B cell (primary cell): ENCODE data around the gene THADA. TPM values are rescaled to one million over a fixed set of nuclear protein-coding genes. Genes with fewer than 3 reads are reported as not detected.

Experiments used
- ATAC-seq: fragments of 200-7000 bp; cut with Tn5 transposase; one replicate; pipeline ENCODE4 v1.10.0; 2021; ENCODE audit warnings: low read depth, mild to moderate bottlenecking, moderate number of reproducible peaks, moderate library complexity
- CTCF ChIA-PET: fragments of 350-600 bp; sonication (Branson Sonifier 250); formaldehyde crosslinking; loops from one replicate; lab custom pipeline; 2021; ENCODE audit warnings: antibody characterized with exemption, inconsistent platforms; lab: Charles Lee
- POLR2A ChIA-PET: fragments of 350-600 bp; sonication (Branson Sonifier 250); formaldehyde crosslinking; loops from one replicate; lab custom pipeline; 2021; ENCODE audit warnings: antibody characterized with exemption; lab: Charles Lee
- DNase-seq: peaks from one replicate; pipeline ENCODE4 v3.0.0; 2013
- H2AFZ ChIP-seq: 2 replicates; pipeline ENCODE4 v1.6.1; 2012; ENCODE audit warnings: mild to moderate bottlenecking, low read depth, low read length; ENCODE audit not compliant: insufficient read depth, poor library complexity, severe bottlenecking
- H3K27ac ChIP-seq, 2 donors: 1 replicate in 1 of 2; 2 replicates in 1 of 2; pipeline ENCODE4 v1.5.1; 2012 to 2013; ENCODE audit warnings: low read length in 2 of 2, mild to moderate bottlenecking in 2 of 2, moderate library complexity in 1 of 2
- H3K27me3 ChIP-seq, 4 experiments: fragments of 200-600 bp in 1 of 4; sonication (generic) in 1 of 4; replicated peaks in 1 of 4; 1 replicate in 2 of 4; 2 replicates in 2 of 4; pipeline versions ENCODE4 v1.6.1 to v1.7.0; 2013 to 2016; ENCODE audit warnings: low read length in 3 of 4, mild to moderate bottlenecking in 2 of 4, mixed read lengths in 1 of 4, moderate library complexity in 1 of 4; ENCODE audit not compliant: insufficient read depth in 4 of 4, control insufficient read depth in 3 of 4; ENCODE audit errors: control extremely low read depth in 1 of 4
- H3K36me3 ChIP-seq, 2 experiments: replicated peaks in 1 of 2; 1 replicate in 1 of 2; 2 replicates in 1 of 2; pipeline versions ENCODE4 v1.6.1 to v1.7.1; 2013; ENCODE audit warnings: low read length in 1 of 2; ENCODE audit not compliant: insufficient read depth in 2 of 2, control insufficient read depth in 1 of 2; ENCODE audit errors: control extremely low read depth in 1 of 2, extremely low read depth in 1 of 2
- H3K4me1 ChIP-seq, 2 donors: fragments of 200-600 bp in 1 of 2; sonication (generic) in 1 of 2; 1 replicate in 1 of 2; 2 replicates in 1 of 2; pipeline versions ENCODE4 v1.5.1 to v1.6.1; 2013 to 2017; ENCODE audit warnings: low read length in 2 of 2; ENCODE audit not compliant: control insufficient read depth in 2 of 2, insufficient read depth in 2 of 2
- H3K4me2 ChIP-seq: replicated peaks from 2 replicates; pipeline ENCODE3; 2012; ENCODE audit warnings: mild to moderate bottlenecking, low read depth, low read length; ENCODE audit not compliant: poor library complexity, severe bottlenecking
- H3K4me3 ChIP-seq, 5 experiments: fragments of 200-600 bp in 1 of 5; sonication (generic) in 1 of 5; 1 replicate in 3 of 5; 2 replicates in 2 of 5; pipeline versions ENCODE4 v1.5.1 to v1.7.0; 2011 to 2016; ENCODE audit warnings: low read length in 4 of 5, mild to moderate bottlenecking in 4 of 5, low read depth in 2 of 5, control low read depth in 1 of 5, moderate library complexity in 1 of 5; ENCODE audit not compliant: insufficient read depth in 1 of 5; ENCODE audit errors: control extremely low read depth in 1 of 5, extremely low read depth in 1 of 5
- H3K79me2 ChIP-seq: fragments of 200-600 bp; sonication (generic); one replicate; pipeline ENCODE4 v1.6.0; 2016; ENCODE audit warnings: low read length; ENCODE audit not compliant: control insufficient read depth, insufficient read depth
- H3K9ac ChIP-seq: fragments of 200-600 bp; sonication (generic); 2 replicates; pipeline ENCODE4 v1.6.1; 2017; ENCODE audit warnings: mild to moderate bottlenecking, low read length, moderate library complexity
- H3K9me3 ChIP-seq, 3 donors: one replicate each; pipeline versions ENCODE4 v1.6.1 to v1.7.1; 2013; ENCODE audit warnings: low read length in 2 of 3; ENCODE audit not compliant: control insufficient read depth in 2 of 3, insufficient read depth in 1 of 3; ENCODE audit errors: control extremely low read depth in 1 of 3
- H4K20me1 ChIP-seq: 2 replicates; pipeline ENCODE4 v1.6.0; 2012; ENCODE audit warnings: mild to moderate bottlenecking, low read length; ENCODE audit not compliant: insufficient read depth, control insufficient read depth, poor library complexity, severe bottlenecking
- H3K27ac Mint-ChIP-seq: one replicate; pipeline ENCODE4 v1.8.0; 2021; ENCODE audit warnings: mixed read lengths
- H3K27me3 Mint-ChIP-seq: one replicate; pipeline ENCODE4 v1.8.0; 2021; ENCODE audit warnings: mixed read lengths
- H3K4me1 Mint-ChIP-seq: one replicate; pipeline ENCODE4 v1.8.0; 2021; ENCODE audit warnings: mixed read lengths
- H3K4me3 Mint-ChIP-seq: one replicate; pipeline ENCODE4 v1.8.0; 2021; ENCODE audit warnings: mixed read lengths
- H3K9me3 Mint-ChIP-seq: one replicate; pipeline ENCODE4 v1.8.0; 2022; ENCODE audit warnings: mixed read lengths; ENCODE audit not compliant: insufficient read depth
- EZH2 ChIP-seq: IDR thresholded peaks from 2 replicates; pipeline ENCODE4 v1.6.1; 2012; ENCODE audit warnings: borderline replicate concordance, low read depth, mild to moderate bottlenecking, moderate library complexity, low read length; ENCODE audit not compliant: insufficient read depth, poor library complexity, severe bottlenecking
- WGBS: methylation state at CpG from one replicate; pipeline ENCODE4 v1.1.5; 2013; ENCODE audit warnings: missing lambda C conversion rate; ENCODE audit not compliant: insufficient coverage; 5-methylcytosine and 5-hydroxymethylcytosine counted together
- intact Hi-C: fragments of 100-400 bp; cut with micrococcal nuclease; formaldehyde crosslinking; loops from one replicate; pipeline ENCODE4 v1.10.0; 2022
- polyA plus RNA-seq: library from polyadenylated mRNA; depleted of rRNA; stranded (reverse); fragments of >200 nt; gene quantifications from 2 replicates; pipeline ENCODE4 v1.2.3, GENCODE V29; 2012
- total RNA-seq, 2 donors: library from RNA; stranded (reverse); fragments of 120-200 nt in 1 of 2; gene quantifications; 1 replicate in 1 of 2; 2 replicates in 1 of 2; pipeline versions ENCODE4 v1.2.3 to v1.2.4, GENCODE V29; 2013 to 2022
- TF ChIP-seq, protein P1 (sequence below): fragments of 200-600 bp; IDR thresholded peaks from one replicate; pipeline ENCODE4 v1.8.0; 2022; ENCODE audit warnings: antibody characterized with exemption, mild to moderate bottlenecking

Gene THADA
- total and polyA plus RNA-seq, 2 donors (not counting 1 experiment from before 2014, with no cell fraction given) = 17.6 to 48.5 TPM

DNA sequence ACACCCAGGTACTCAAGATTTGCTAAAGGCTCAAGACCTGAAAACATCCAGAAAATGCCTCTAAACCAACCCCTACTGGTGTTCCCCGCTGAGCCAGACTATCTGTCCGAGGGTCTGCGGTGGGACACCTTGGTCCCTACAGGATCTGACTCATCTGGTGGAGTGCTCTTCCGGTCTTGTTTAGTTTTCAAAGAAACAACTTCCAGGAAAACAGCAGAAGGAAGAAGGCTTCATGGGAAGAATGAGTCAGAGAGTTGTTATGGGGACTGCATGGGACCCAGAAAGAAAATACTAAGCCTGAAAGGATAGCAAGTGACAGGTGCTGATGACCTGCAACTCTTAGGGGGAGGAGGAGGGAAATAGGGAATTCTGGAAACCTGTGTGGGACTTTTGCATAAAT, 410.7 kb downstream of the THADA start:
- WGBS = 100% methylated on average over 4 of the region's 4 CpGs
- ChIA-PET POLR2A (no interaction called here), CTCF (no interaction called here)
- Histone ChIP-seq H3K4me3 (no peak overlapping the region), H3K27ac (no peak overlapping the region), H4K20me1 (no peaks in the 10 kb centered on the region), H2AFZ (no peak overlapping the region), H3K27me3 (no peaks in the 10 kb centered on the region), H3K4me1 (no peaks in the 10 kb centered on the region), H3K9me3 (no peaks in the 10 kb centered on the region), H3K36me3 (no peaks in the 10 kb centered on the region), H3K9ac (no peak overlapping the region), H3K4me2 (no peak overlapping the region), H3K79me2 (no peaks in the 10 kb centered on the region)
- no peak for TF ChIP-seq EZH2
- TF ChIP-seq, protein P1, sequence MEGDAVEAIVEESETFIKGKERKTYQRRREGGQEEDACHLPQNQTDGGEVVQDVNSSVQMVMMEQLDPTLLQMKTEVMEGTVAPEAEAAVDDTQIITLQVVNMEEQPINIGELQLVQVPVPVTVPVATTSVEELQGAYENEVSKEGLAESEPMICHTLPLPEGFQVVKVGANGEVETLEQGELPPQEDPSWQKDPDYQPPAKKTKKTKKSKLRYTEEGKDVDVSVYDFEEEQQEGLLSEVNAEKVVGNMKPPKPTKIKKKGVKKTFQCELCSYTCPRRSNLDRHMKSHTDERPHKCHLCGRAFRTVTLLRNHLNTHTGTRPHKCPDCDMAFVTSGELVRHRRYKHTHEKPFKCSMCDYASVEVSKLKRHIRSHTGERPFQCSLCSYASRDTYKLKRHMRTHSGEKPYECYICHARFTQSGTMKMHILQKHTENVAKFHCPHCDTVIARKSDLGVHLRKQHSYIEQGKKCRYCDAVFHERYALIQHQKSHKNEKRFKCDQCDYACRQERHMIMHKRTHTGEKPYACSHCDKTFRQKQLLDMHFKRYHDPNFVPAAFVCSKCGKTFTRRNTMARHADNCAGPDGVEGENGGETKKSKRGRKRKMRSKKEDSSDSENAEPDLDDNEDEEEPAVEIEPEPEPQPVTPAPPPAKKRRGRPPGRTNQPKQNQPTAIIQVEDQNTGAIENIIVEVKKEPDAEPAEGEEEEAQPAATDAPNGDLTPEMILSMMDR = no peak
- Mint-ChIP-seq H3K4me1 (peaks cover 12% of the 10 kb centered on the region), H3K4me3 (no peak overlapping the region), H3K27me3 (no peaks in the 10 kb centered on the region), H3K27ac (peak overlapping the region; percentile 10), H3K9me3 (no peaks in the 10 kb centered on the region)
- no peak for ATAC-seq
- intact Hi-C loops = no loop called here
- no peak for DNase-seq

DNA sequence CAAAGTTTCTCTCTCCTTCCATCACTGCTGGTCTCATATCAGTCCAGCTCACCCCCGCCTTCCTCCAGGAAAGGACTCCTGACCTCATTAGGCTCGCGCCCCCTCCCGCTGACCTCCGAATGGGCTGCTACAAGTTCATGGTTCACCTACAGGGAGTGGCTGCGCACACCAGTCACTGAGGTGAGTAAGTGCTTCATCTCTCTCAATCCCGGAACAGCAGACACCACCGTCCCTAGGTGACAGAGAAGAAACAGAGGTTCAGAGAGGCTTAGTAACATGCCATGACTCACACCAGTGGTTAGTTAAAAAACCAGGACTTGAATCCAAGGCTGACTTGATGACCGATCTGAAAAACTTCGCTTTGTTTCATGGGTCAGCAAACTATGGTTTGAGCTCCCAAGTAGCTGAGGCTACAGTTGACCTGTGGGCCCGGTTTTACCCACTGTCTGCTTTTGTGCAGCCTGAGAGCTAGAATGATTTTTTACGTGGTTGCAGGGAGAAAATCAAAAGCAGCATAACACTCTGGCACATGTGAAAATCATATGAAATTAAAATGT, 411.4 kb downstream of the THADA start:
- Mint-ChIP-seq H3K27ac (no peak overlapping the region), H3K4me3 (no peak overlapping the region), H3K4me1 (peaks cover 12% of the 10 kb centered on the region), H3K27me3 (no peaks in the 10 kb centered on the region), H3K9me3 (no peaks in the 10 kb centered on the region)
- Histone ChIP-seq H3K4me1 (no peaks in the 10 kb centered on the region), H4K20me1 (no peaks in the 10 kb centered on the region), H3K27me3 (no peaks in the 10 kb centered on the region), H3K4me3 (no peak overlapping the region), H3K9ac (no peak overlapping the region), H3K79me2 (no peaks in the 10 kb centered on the region), H3K36me3 (no peaks in the 10 kb centered on the region), H3K9me3 (no peaks in the 10 kb centered on the region), H2AFZ (no peak overlapping the region), H3K4me2 (no peak overlapping the region), H3K27ac (no peak overlapping the region)
- ChIA-PET CTCF (no interaction called here), POLR2A (no interaction called here)
- DNase-seq (no peak), ATAC-seq (no peak)
- WGBS = 82% methylated on average over 10 of the region's 12 CpGs
- TF ChIP-seq EZH2 = no peak
- TF ChIP-seq, protein P1 = no peak
- intact Hi-C loops = no loop called here
